SKM-1 treated with dmso at 0.1 percent for 144 hours (cell line): ENCODE measurements around the gene MYL12B.

Experiments
- DNase-seq: peaks from one replicate; lab custom pipeline; 2025; ENCODE audit not compliant: unreplicated experiment; lab: John Stamatoyannopoulos, UW

Gene MYL12B

GRCh38 chr18:3260995-3261372 is 949 bp upstream of the MYL12B start:
- no peak for DNase-seq

- DNase-seq: no peak
Measured at GRCh38 chr18:3262234-3263131, 550 bp downstream of the MYL12B start.

GRCh38 chr18:3263132-3263700 is 1.3 kb downstream of the MYL12B start:
- DNase-seq: no peak

- DNase-seq: no peak
Measured at GRCh38 chr18:3264362-3264761, 2.4 kb downstream of the MYL12B start.

- no peak for DNase-seq
Measured at GRCh38 chr18:3265564-3266033, 3.7 kb downstream of the MYL12B start.

- DNase-seq: no peak
Measured at GRCh38 chr18:3266062-3266608, 4.2 kb downstream of the MYL12B start.

GRCh38 chr18:3268306-3268705 is 6.4 kb downstream of the MYL12B start:
- no peak for DNase-seq

- DNase-seq: peak; percentile 19
Measured at GRCh38 chr18:3269241-3269913, 7.4 kb downstream of the MYL12B start.

GRCh38 chr18:3269914-3270299 is 8.0 kb downstream of the MYL12B start:
- DNase-seq: no peak

GRCh38 chr18:3273042-3273441 is 11.1 kb downstream of the MYL12B start:
- DNase-seq: no peak

GRCh38 chr18:3277643-3278213 is 15.8 kb downstream of the MYL12B start:
- DNase-seq: peak; percentile 38

- DNase-seq: no peak
Measured at GRCh38 chr18:3279201-3280185, 17.6 kb downstream of the MYL12B start.

GRCh38 chr18:3281456-3282400 is 19.8 kb downstream of the MYL12B start:
- DNase-seq: peak; percentile 77

- DNase-seq: no peak
Measured at GRCh38 chr18:3283253-3283863, 21.4 kb downstream of the MYL12B start.

- DNase-seq: no peak
Measured at GRCh38 chr18:3283908-3284307, 22.0 kb downstream of the MYL12B start.

- no peak for DNase-seq
Measured at GRCh38 chr18:3284501-3284900, 22.6 kb downstream of the MYL12B start.

- no peak for DNase-seq
Measured at GRCh38 chr18:3286159-3286558, 24.2 kb downstream of the MYL12B start.

GRCh38 chr18:3293196-3293951 is 31.4 kb downstream of the MYL12B start:
- DNase-seq: no peak
